DMS53 treated with DMSO at 0.1 percent for 48 hours (cell line): ENCODE measurements around the gene TRPM3.
A peak's percentile ranks its signal among the peaks of the same experiment; 100 is the strongest.

Experiments
- DNase-seq: peaks from one replicate; lab custom pipeline; 2025; ENCODE audit not compliant: unreplicated experiment; lab: John Stamatoyannopoulos, UW

The TRPM3 gene

DNA sequence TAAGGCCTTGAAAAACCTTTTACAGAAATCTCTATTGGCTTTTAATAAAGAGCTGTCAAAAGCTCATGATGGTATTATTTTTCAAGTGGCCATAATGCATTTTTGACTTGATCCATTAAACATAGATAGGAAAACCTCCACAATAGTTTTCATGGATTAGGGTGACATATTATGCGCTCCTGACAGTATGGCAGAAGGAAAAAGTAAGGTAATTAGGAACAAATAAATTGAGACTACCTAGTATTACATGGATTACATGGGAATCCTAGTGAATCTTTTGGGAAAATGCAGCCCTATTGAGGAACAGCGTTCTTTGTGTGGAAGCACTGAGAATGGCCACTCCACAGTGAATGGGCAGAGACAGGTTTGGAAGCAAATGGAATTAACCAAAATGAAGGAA is 171.2 kb downstream of the TRPM3 start:
- DNase-seq = no peak

DNA sequence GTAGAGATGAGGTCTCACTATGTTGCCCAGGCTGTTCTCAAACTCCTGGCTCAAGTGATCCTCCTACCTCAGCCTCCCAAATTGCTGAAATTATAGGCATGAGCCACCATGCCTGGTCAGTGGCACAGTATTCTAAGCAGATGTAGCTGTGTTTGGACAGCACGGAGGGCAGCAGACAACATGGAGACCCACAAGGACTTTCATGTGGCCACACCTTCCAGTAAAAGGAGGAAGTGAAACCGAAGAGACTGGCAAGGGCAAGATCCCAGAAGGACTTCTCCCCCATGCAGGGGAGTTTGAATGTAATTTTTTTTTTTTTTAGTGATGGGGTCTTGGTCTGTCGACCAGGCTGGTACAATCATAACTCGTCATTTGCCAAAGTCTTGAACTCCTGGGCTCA is 172.2 kb downstream of the TRPM3 start:
- no peak for DNase-seq

DNA sequence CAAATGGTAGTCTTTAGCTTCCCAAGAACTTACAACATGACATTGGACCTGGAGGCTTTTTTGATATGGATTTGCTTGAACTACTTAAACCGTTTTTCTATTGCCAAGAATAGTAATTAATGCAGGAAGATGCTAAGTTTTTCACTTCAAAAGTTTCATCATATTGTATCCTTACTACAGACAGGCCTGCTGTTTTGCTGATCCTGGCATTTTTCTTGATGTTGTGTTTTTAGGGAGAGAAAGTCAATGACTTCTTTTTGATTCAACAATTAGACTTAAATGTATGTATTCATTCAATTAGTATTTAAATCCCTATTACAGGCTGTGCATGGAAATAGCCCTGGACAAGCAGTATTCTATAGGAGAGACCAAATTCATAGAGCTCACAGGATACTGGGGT is 172.7 kb downstream of the TRPM3 start:
- DNase-seq = no peak

DNA sequence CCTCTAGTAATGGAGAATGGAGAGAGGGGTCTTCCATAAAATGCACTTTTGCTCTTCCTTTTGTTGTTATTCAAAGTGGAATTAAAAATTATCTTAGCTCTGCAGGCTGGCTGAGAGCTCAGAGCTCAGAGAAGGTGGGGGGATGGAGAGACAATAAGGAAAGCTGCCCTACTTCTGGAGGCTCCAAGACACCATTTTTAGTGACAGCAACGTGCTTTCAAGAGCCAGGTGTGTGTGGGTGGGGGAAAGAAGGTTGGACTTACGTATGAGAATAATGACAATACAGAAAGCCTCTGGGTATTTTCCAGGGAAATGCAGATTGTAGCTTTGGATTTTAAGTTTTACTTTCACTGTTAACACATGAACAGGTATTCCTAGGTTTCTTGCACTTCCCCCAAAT is 173.9 kb downstream of the TRPM3 start:
- no peak for DNase-seq

DNA sequence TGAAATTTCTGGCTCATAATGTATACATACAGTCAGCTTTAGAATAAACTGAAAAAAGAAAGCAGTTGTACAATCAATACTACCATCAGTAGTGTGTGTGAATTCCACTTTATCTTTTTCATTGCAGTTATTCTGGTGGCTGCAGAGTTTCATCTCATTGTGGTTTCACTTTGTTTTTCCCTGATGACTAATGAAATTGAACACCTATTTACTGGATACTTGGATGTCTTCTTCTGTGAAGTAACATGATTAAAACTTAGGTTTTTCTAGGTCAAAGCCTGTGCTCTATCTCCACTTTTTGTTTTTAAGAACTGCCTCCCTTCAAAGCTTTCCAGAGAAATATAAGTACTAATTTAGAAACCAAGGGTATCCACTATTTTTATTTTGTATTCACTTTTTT is 174.3 kb downstream of the TRPM3 start:
- DNase-seq = no peak

DNA sequence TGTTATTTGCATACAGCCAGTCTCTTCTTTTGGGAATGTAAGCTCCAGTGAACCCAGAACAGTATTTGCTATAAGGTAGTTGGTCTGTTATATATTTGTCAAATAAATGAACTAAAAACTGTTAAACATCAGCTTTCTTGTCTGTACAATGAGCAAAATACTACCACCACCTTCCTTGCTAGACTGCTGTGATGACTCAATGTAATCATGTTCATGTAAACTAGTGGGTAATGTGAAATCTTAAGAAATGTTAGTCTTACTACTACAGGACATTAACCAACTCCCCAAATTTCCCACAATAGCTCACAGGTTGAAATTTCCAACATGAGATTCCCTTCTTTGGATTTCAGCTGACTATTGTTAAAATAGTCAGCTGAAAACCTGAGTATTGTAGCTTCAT is 176.1 kb downstream of the TRPM3 start:
- DNase-seq = no peak

DNA sequence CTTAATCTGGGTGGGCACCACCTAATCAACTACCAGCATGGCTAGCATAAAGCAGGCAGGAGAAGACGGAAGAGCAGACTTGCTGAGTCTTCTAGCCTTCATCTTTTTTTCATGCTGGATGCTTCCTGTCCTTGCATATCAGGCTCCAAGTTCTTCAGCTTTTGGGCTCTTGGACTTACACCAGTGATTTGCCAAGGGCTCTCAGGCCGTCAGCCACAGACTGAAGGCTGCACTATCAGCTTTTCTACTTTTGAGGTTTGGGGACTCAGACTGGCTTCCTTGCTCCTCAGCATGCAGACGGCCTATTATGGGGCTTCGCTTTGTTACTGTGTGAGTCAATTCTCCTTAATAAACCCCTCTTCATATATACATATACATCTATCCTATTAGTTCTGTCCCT is 180.2 kb downstream of the TRPM3 start:
- DNase-seq = no peak

DNA sequence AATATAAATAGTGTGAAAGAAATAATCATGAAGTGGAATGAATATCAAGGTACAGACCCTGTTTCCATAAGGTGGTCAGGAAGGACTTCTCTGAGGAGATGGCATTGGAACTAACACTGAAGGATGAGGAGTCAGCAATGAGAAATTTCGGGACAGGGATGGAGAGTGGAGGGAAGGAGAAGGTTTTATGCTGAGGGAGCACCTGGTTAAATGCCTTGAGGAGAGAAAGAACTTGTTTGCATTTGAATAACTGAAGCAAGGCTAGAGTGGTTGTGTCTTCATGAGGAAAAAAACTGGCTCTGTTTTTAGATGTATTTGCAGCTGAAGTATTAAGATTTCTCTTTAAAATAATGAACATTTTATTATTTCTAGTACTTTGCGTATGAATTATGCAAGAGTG is 180.8 kb downstream of the TRPM3 start:
- no peak for DNase-seq

DNA sequence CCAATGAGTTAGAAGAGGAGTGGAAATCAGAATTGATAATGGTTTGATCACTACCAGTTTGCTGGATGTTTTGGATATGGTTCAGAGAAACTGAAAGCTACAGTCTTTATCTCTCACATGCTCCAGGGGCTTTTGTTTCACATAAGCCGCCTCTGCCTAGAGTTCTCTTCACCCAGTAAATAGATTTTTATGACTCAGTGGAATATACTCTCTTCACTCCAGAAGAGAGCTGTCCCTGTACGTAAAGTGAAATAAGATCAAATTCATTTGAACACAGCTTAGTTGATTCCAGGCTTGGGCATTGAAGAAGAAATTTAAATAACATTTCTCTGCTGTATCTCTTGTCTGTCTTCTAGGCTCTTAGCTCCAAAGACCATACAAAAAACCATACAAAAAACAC is 184.9 kb downstream of the TRPM3 start:
- no peak for DNase-seq

DNA sequence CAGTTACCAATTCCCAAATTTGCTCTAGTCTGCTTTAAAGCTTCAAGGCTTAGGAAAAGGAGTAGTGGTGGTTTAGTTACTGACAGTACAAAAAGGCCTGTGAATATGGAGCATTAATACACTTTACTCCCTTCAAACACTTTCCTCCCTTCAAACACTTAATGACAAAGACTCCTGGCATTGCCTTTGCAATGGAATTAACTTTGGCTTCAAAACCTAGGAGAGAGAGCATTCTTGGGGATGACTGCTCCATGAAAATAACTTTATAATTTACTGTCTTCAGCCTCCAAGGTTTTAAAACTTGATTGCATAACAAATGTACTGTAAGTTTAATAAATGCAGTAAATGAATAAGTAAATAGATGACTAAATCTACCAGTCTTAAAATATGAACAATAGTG is 185.6 kb downstream of the TRPM3 start:
- no peak for DNase-seq

DNA sequence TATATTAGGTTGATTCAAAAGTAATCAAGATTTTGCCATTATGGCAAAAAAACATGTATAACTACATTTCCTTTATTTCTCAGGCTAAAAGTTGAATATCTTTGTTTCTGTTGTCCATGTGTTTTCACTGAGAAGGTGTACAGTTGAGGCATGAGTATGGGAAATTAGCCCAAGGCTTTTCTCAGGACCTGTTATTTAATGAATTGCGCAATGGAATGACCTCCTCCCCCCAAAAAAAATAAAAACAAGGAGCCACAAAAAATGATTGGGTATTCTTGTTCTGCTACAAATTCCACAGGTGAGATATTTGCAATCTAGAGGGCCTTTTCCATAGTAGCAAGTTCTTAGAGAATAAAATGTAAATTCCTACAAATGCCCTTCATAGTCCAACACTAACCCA is 186.8 kb downstream of the TRPM3 start:
- DNase-seq = no peak

DNA sequence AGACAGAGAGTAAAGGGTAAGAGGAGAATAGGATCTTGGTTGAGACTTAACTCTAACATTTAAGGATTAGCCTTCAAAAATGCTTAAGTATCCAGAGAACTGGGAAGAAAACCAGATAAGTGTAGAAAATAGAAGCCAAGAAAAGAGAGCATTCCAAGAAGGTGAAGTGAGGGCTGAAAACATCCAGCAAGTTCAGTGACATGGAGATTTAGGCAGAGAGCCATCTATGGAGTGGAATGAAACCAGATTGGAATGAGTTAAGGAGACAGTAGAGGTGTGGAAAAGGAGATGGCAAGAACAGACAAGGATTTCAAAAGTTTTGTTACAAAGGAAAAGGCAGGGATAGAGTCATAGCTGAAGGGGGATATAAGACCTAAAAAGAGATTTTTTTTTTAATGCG is 188.1 kb downstream of the TRPM3 start:
- DNase-seq = no peak

DNA sequence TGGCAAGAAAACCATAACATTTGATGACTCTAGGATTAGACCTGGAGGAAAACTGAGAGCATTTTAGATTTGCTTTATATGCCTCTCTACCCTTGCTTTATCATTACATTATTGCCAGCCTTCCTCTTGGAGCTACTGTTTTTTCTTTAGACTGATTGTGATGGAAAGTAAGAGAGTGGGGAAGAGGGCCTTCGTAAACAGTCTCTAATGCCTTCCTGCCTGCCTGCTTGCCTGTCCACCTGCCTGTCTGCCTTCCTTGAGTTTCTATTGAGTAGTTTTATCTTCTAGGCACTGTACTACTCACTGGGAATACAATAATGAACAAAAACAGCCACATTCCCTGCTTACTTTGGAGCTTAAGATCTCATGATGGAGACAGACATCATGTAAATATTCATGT is 189.3 kb downstream of the TRPM3 start:
- no peak for DNase-seq

DNA sequence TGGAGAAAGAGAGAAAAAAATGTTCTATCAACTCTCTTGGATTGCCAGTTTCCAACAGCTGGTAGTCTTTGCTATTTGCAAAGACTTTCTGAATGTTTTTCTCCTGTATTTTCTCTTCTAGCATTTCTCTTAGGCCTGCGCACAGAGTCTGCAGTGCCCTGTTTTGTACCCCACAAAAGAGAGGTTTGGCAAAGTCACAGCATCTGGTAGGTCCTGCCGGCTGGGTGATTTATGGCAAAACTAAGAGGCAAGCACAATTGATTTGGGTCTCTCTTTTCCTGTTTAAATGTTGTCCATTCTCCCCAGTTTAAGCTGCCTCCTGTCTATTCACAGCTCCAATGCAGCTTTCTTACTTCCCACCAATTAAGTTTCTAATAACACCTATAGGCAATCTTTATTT is 193.9 kb downstream of the TRPM3 start:
- DNase-seq = no peak

DNA sequence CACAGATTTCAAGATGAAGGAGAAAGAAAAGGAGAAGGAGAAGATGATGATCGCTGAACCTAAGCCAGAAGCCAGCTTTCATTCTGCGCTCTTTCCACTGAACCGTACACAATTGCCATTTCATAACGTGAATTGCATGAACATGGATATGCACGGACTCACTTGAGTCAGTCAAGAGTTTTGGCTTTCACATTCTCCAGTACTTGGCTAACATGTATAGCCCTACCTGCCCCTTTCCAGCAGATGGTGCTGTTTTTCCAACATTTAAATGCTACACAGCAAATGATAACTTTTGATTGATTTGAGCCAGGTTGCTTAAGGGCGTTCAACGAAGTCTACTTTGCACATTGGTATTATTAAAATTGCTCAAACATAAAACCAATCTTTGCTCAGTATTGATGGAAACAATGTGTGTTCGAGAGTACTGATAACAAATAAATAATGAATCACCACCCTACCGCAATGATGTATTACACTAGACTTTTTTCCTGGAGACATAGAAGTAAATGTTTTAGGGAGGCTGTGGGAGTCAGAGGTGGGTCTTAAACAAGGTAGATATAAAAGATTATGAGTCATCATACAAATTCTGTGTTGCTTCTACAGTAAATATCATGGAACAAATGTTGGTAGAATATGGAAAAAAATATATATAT is 196.4 kb downstream of the TRPM3 start:
- DNase-seq = peak; percentile 72

DNA sequence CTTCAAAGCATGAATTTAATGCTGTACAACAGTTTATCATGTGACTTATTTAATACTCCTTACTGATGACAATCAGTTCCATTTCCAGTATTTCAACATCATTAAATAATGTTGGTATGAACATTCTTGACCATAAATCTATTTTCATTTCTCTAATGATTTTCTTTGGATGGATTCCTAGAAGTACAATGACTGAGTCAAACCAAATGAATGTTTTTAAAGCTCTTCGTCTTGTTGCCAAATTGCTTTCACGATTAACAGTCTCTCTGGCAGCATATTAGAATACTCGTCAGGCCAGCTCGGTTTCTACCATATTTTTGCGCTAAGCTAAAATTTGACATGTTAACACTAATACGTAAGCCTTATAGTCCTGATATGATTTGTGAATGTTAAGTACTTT is 197.0 kb downstream of the TRPM3 start:
- DNase-seq = no peak

DNA sequence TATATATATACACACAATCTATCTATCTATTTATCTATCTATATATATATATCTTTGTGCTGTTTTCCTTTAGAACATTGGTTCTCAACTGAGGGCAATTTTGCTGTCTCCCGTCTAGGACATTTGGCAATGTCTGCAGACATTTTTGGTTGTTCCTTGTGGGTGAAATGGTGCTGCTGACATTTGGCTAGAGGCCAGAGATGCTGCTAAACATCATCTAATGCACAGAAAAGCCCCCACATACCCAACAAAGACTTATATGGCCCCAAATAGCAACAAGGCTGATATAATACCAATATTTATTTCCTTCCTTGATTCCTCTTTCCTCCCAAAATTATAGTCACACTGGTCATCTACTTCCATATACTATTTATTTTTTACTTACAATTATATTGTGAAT is 197.5 kb downstream of the TRPM3 start:
- DNase-seq = no peak

DNA sequence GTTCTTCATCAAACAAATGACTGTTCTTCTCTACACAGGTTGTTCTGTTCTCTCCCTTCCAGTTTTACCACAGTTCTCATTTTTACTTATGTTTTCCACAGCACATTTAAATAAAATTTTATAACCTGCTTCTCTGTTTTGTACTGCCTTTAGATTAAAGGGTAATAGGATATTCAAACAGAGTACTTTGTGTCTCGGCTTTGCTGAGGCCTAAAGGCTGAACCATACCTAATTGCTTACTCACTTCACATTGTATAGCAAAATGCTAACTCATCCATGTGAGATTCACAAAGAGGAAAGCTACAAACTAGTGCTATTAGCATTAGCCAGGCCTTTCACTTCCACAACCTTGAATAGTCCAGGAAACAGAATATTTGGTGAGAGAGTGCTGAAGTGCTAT is 200.3 kb downstream of the TRPM3 start:
- DNase-seq = no peak

DNA sequence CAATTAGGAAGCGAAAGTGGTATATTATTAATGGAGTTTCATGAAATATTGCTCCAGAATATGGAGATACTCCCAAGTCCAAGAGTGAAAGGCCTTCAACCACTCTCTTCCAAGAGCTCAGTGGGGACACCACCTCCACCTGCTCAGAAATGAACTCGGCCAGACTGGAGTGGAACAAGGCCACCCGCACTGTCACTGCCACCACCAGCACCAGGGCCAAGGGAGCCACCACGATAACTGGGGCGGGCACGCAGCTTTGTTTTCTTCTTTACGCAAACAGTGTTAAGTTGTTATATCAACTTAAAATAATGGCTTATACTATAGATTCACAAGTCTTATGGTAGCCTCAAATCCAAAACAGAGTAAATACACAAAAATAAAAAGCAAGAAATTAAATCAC is 204.1 kb downstream of the TRPM3 start:
- DNase-seq = no peak

DNA sequence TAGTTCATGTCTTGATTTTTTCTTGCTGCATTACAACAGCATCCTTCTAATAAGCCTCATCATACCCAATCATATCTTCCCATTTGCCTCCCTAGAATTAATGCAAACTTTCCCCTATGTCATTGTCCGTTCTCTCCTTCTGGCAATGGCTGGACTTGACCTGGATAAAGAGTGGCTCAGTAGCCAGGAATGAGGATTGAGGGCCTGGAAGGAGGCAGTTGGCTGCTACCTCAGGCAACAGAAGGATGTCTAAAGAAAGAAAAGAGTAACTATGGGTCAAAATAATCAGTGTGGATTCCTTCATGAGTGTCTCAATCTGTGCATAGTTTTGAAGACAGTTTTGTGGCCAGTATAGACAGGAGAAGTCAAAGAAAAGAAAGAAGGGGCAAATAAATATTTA is 209.6 kb downstream of the TRPM3 start:
- no peak for DNase-seq

DNA sequence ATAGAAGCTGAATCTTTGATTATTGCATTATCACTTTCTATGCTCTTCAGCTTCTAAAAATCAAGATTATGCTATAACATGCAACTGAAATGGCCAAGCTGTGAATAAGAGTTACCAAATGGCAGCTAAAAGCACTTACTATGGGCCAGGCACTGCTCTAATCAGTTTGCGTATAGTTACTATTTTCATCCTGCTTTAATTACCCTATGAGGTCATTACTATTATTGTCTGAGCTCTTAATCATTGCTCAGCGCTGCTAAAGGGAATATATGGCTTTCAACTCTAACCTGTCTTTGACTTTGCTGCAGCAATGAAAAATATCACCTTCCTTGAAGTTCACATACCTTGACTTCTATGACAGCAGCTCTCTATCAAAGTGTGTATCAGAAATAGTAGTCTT is 210.8 kb downstream of the TRPM3 start:
- no peak for DNase-seq

DNA sequence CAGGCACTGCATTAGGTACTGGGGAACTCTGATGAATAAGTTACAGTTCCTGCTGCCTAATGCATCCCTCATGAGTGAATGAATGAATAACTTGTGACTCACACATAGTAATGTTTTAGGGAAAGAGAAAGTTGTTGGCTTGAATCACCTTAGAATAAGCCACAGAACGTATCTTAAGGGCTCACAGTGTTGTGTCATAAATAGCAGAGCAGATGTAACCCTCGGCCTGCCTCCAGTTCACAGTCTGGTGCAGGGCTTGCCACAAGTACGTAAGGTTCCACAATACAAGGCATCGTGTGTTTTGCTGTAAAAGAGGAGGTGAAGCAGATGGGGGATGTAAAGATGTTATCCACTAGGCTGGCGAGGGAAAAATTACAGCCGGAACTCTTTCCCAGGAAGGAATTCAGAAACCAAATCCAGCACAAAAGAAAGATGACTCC is 218.7 kb downstream of the TRPM3 start:
- DNase-seq = no peak

DNA sequence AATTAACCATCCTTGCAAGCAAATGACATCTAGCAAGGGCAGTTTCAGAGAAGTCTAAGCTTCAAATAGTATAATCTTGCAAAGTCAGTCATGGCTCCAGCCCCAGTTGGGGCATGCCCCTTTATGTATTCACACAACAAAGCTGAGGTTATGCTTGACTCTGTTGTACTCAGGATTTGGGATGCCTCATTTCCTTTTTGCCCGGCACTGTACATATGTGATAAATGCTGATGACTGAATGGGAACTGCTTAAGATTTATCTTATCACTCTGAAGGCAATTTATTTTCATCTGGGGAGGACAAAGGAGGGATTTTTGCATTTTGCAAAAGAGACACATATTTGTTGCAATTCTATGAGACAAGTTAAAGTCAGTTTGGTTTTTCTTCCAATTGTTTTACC is 219.2 kb downstream of the TRPM3 start:
- no peak for DNase-seq

DNA sequence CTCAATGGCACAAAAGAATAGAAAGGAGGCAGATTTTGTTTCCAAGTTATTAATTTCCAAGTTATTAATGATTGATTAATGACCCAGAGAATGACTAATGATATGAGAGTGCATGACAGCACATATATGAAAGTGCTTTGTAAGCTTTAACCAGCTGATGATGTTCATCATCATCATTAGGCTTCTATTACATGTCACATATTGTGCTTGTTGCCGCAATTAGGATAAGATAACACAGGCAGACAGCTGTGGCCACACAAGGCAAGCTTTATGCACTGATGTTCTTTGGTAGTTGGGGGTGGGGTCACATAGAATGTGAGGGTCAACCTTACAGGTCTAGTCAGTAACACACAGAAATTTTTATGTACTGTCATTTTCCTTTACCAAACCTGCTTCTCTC is 219.7 kb downstream of the TRPM3 start:
- DNase-seq = no peak
